Ovary (tissue), 10 donors: ENCODE data around the gene TMCO2. TPM values are rescaled to one million over a fixed set of nuclear protein-coding genes. Genes with fewer than 3 reads are reported as not detected.

Source experiments
- DNase-seq, 5 donors: peaks; one replicate each; pipeline ENCODE4 v3.0.0-alpha.2; 2019 to 2020
- H3K27ac ChIP-seq, 2 donors: fragments of 200-600 bp; one replicate each; pipeline versions ENCODE4 v1.5.1 to v1.8.0; 2019 to 2022
- H3K27me3 ChIP-seq: fragments of 200-600 bp; one replicate; pipeline ENCODE4 v1.8.0; 2022
- H3K36me3 ChIP-seq: fragments of 200-600 bp; sonication (generic); one replicate; pipeline ENCODE4 v1.5.1; 2019
- H3K4me1 ChIP-seq: one replicate; pipeline ENCODE4 v1.8.1; 2013; ENCODE audit warnings: mild to moderate bottlenecking, moderate library complexity; ENCODE audit not compliant: insufficient read depth
- H3K4me3 ChIP-seq: fragments of 200-600 bp; sonication (generic); one replicate; pipeline ENCODE4 v1.5.1; 2017
- H3K9me3 ChIP-seq, 2 donors: fragments of 200-600 bp in 1 of 2; sonication (generic) in 1 of 2; one replicate each; pipeline versions ENCODE4 v1.5.1 to v1.8.1; 2013 to 2019; ENCODE audit warnings: mild to moderate bottlenecking in 1 of 2, moderate library complexity in 1 of 2
- CTCF ChIP-seq, 3 donors: fragments of 450-650 bp in 2 of 3; fragments of 200-600 bp in 1 of 3; IDR thresholded peaks; one replicate each; pipeline versions ENCODE4 v1.5.1 to v1.8.0; 2016 to 2022; ENCODE audit warnings: antibody characterized with exemption in 3 of 3, mild to moderate bottlenecking in 1 of 3
- EP300 ChIP-seq: sonication (generic); formaldehyde crosslinking; IDR thresholded peaks from one replicate; pipeline ENCODE4 v1.6.1; 2017; ENCODE audit warnings: antibody characterized with exemption
- POLR2A ChIP-seq: fragments of 450-650 bp; IDR thresholded peaks from one replicate; pipeline ENCODE4 v1.6.1; 2017; ENCODE audit warnings: antibody characterized with exemption, mild to moderate bottlenecking, moderate library complexity
- WGBS, 3 donors: extraction: QIAGEN DNeasy Blood & Tissue Kit in 1 of 3; methylation state at CpG; one replicate each; pipeline versions ENCODE4 v1.1.5 to v1.1.7; 2013 to 2017; 5-methylcytosine and 5-hydroxymethylcytosine counted together
- intact Hi-C, 4 donors: fragments of 100-400 bp; cut with DNase I; formaldehyde crosslinking; loops; one replicate each; pipeline versions ENCODE4 v1.11.0 to v1.15.1; 2022 to 2023
- long read RNA-seq, 3 donors: library from polyadenylated mRNA in 2 of 3; unstranded in 2 of 3; transcript quantifications; one replicate each; pipeline ENCODE4 v2.0.0 and lab custom pipeline, GENCODE V29; 2021 to 2026
- polyA plus RNA-seq, 2 donors: library from polyadenylated mRNA; stranded (reverse); fragments of 200-250 nt in 1 of 2; fragments of 350-450 nt in 1 of 2; fragmentation: Illumina TruSeq in 1 of 2; extraction: RNeasy Lipid Tissue Mini Kit (QIAGEN cat#74804) in 1 of 2; gene quantifications; one replicate each; pipeline ENCODE4 v1.2.3, GENCODE V29; 2013 to 2014
- total RNA-seq, 7 donors: library from RNA; depleted of rRNA in 2 of 7; stranded (reverse); fragments of >200 nt in 2 of 7; fragmentation: NEBNext Ultra II Directional in 3 of 7; extraction: Animal tissue kit (Norgen Biotek cat#: 25700) in 3 of 7; gene quantifications; one replicate each; pipeline versions ENCODE4 v1.1.0 to v1.2.4, GENCODE V29; 2016 to 2023
- donor health status: DM: no; HTN: no; CAD: no; lungs with moderate emphysema.
- donor health status: DM: no; HTN: no; CAD: no.
- donor health status: Bipolar disorder and iron deficiency.
- donor health status: DM: yes; HTN: yes; CAD: no.
- donor health status: DM: no; HTN: no; CAD: no.
- donor health status: DM: yes; HTN: yes; CAD: no.

Gene TMCO2
- total RNA-seq (not detected), polyA plus RNA-seq (not detected)
- long read RNA-seq, donor 1: 0 reads
- long read RNA-seq, donor 2: 0 reads
- long read RNA-seq, donor 3: 0 reads

GRCh38 chr1:40247655-40248054 lies at the start of gene TMCO2:
Gene TMCO2, plus strand, starts transcription at chr1:40247937. Its CDS starts 57 bp downstream, at chr1:40247994.
- DNase-seq: no peak
- TF ChIP-seq CTCF (IDR thresholded peaks at IDR 0.05) (no peak), EP300 (no peak), POLR2A (no peak)
- Histone ChIP-seq H3K4me1 (no peaks in the 10 kb centered on the region), H3K27ac (no peak within 1 kb of the TSS), H3K27me3 (no peaks in the 10 kb centered on the region), H3K36me3 (no peaks in the 10 kb centered on the region), H3K9me3 (no peaks in the 10 kb centered on the region), H3K4me3 (no peak within 1 kb of the TSS)
- intact Hi-C loops: no loop called here
- 52 to 83% (median 79%) methylated on average over 1 of the region's 1 CpG for WGBS, 3 donors

GRCh38 chr1:40199126-40199525 lies 48.6 kb upstream of the TMCO2 start:
- no peak overlapping the region for H3K4me3 ChIP-seq
- no peaks in the 10 kb centered on the region for H3K27me3 ChIP-seq
- intact Hi-C loops: no loop called here
- no peak for DNase-seq
- H3K9me3 ChIP-seq: no peaks in the 10 kb centered on the region
- WGBS, 3 donors: 82 to 88% (median 87%) methylated on average over 3 of the region's 3 CpGs
- H3K36me3 ChIP-seq: no peaks in the 10 kb centered on the region
- TF ChIP-seq POLR2A: no peak
- no peak for TF ChIP-seq CTCF (IDR thresholded peaks at IDR 0.05)
- TF ChIP-seq EP300: no peak
- no peaks in the 10 kb centered on the region for H3K4me1 ChIP-seq
- H3K27ac ChIP-seq: no peak overlapping the region

DNA sequence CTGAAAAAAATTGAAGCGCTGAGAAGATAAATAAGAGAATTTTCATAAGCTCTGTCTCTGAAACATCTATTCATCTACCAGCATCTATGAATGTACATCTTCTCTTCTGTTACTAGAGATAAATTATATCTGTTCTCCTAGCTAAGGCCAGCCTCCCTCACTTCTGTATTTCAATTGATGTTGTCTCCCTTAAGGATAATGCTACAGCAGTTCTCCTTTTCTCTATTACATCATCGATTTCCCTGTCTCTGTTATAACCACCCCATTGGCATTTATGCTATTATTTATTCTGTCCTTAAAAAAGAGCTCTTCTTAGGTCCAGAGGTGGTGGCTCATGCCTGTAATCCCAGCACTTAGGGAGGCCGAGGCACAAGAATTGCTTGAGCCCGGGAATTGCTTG lies 42.9 kb upstream of the TMCO2 start:
- Histone ChIP-seq H3K27me3 (no peaks in the 10 kb centered on the region), H3K36me3 (no peaks in the 10 kb centered on the region), H3K9me3 (no peaks in the 10 kb centered on the region), H3K4me3 (no peak overlapping the region), H3K27ac (no peak overlapping the region), H3K4me1 (no peaks in the 10 kb centered on the region)
- WGBS, 3 donors: 96 to 97% (median 96%) methylated on average over 4 of the region's 4 CpGs
- intact Hi-C loops: no loop called here
- no peak for DNase-seq
- no peak for TF ChIP-seq CTCF (IDR thresholded peaks at IDR 0.05)
- no peak for TF ChIP-seq EP300
- no peak for TF ChIP-seq POLR2A

DNA sequence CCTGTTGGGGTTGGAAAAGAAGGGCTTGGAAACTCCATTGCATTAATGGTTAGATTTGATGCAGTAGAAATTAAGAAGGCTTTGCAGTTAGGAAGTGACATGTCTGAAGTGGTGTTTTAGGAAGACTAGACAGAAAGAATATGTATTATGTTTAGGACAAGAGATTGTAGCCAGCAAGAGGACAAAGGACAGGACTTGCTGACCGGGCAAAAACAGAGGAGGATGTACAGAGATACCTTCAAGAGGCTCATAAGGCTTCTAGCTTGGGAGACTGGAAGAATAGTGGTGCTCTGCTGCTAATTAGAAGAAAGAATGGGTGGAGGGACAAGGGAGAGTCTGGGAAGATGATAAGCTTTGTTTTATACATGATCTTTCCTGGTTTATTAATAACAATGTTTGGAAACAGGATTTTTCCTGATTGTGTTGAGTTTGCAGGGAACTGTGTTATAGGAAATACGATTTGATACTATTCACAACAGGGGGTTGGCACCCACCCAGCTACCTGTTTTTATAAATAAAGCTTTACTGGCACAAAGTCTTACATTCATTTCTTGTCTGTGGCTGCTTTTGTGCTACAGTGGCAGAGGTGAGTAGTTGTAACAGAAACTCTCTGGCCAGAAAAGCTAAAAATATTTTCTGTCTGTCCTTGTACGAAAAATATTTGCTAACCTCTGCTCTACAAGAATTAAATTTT lies 37.1 kb upstream of the TMCO2 start:
- H3K4me1 ChIP-seq: no peaks in the 10 kb centered on the region
- no peaks in the 10 kb centered on the region for H3K9me3 ChIP-seq
- no peak for DNase-seq
- no peaks in the 10 kb centered on the region for H3K36me3 ChIP-seq
- no peak overlapping the region for H3K4me3 ChIP-seq
- H3K27me3 ChIP-seq: no peaks in the 10 kb centered on the region
- intact Hi-C loops: no loop called here
- 44 to 66% (median 55%) methylated on average over 3 of the region's 3 CpGs for WGBS, 3 donors
- H3K27ac ChIP-seq: no peak overlapping the region
- TF ChIP-seq POLR2A: no peak
- TF ChIP-seq EP300: no peak
- TF ChIP-seq CTCF (IDR thresholded peaks at IDR 0.05): no peak
